ENCODE measurements around the gene ITGA2.
"Not testable (repeated sequence)": the region's sequence is repeated elsewhere in the genome, so short reads cannot be mapped to it uniquely, and the experiment has no call there.

ITGA2 gene

GRCh38 chr5:53095931-53096525, 106.9 kb downstream of the ITGA2 start:
- peak in 2 of 3 experiments; percentile 19 to 37 for DNase-seq (ENCODE audit: low read depth in 2 of 3, low spot score in 2 of 3)

- DNase-seq (ENCODE audit: low read depth in 2 of 3, low spot score in 2 of 3): no peak
Measured at GRCh38 chr5:53099546-53099945, 110.4 kb downstream of the ITGA2 start.

- no peak for DNase-seq (ENCODE audit: low read depth in 2 of 3, low spot score in 2 of 3)
Measured at GRCh38 chr5:53100606-53101005, 111.5 kb downstream of the ITGA2 start.

GRCh38 chr5:53105611-53106300, 116.6 kb downstream of the ITGA2 start:
- DNase-seq (ENCODE audit: low read depth in 2 of 3, low spot score in 2 of 3): no peak

- no peak for DNase-seq (ENCODE audit: low read depth in 2 of 3, low spot score in 2 of 3)
Measured at GRCh38 chr5:53109056-53109442, 119.9 kb downstream of the ITGA2 start.

- DNase-seq (ENCODE audit: low read depth in 2 of 3, low spot score in 2 of 3): peak; percentile 71 to 81 (median 74)
Measured at GRCh38 chr5:53109443-53110127, 120.4 kb downstream of the ITGA2 start, which contains the start of gene MOCS2. Gene MOCS2 (minus strand): TSS chr5:53109757. CDS start chr5:53107174, 2,583 bp downstream.

- no peak for DNase-seq (ENCODE audit: low read depth in 2 of 3, low spot score in 2 of 3)
Measured at GRCh38 chr5:53110156-53110555, 121.0 kb downstream of the ITGA2 start.

- DNase-seq (ENCODE audit: low read depth in 2 of 3, low spot score in 2 of 3): no peak
Measured at GRCh38 chr5:53111139-53111538, 122.0 kb downstream of the ITGA2 start.

GRCh38 chr5:53112307-53112706, 123.2 kb downstream of the ITGA2 start:
- not testable (repeated sequence) for DNase-seq (ENCODE audit: low read depth in 2 of 3, low spot score in 2 of 3)

- no peak for DNase-seq (ENCODE audit: low read depth in 2 of 3, low spot score in 2 of 3)
Measured at GRCh38 chr5:53112909-53113308, 123.8 kb downstream of the ITGA2 start.

- DNase-seq (ENCODE audit: low read depth in 2 of 3, low spot score in 2 of 3): no peak
Measured at GRCh38 chr5:53113947-53114346, 124.8 kb downstream of the ITGA2 start.

- DNase-seq (ENCODE audit: low read depth in 2 of 3, low spot score in 2 of 3): no peak
Measured at GRCh38 chr5:53114988-53115387, 125.8 kb downstream of the ITGA2 start.

- no peak for DNase-seq (ENCODE audit: low read depth in 2 of 3, low spot score in 2 of 3)
Measured at GRCh38 chr5:53116597-53116996, 127.4 kb downstream of the ITGA2 start.

- no peak for DNase-seq (ENCODE audit: low read depth in 2 of 3, low spot score in 2 of 3)
Measured at GRCh38 chr5:53118879-53119278, 129.7 kb downstream of the ITGA2 start.

- DNase-seq (ENCODE audit: low read depth in 2 of 3, low spot score in 2 of 3): no peak
Measured at GRCh38 chr5:53120165-53120564, 131.0 kb downstream of the ITGA2 start.

- no peak for DNase-seq (ENCODE audit: low read depth in 2 of 3, low spot score in 2 of 3)
Measured at GRCh38 chr5:53123702-53124101, 134.6 kb downstream of the ITGA2 start.

- DNase-seq (ENCODE audit: low read depth in 2 of 3, low spot score in 2 of 3): no peak
Measured at GRCh38 chr5:53126521-53126920, 137.4 kb downstream of the ITGA2 start.

- DNase-seq (ENCODE audit: low read depth in 2 of 3, low spot score in 2 of 3): no peak
Measured at GRCh38 chr5:53127107-53127506, 138.0 kb downstream of the ITGA2 start.

- DNase-seq (ENCODE audit: low read depth in 2 of 3, low spot score in 2 of 3): no peak
Measured at GRCh38 chr5:53128481-53128880, 139.3 kb downstream of the ITGA2 start.

- no peak for DNase-seq (ENCODE audit: low read depth in 2 of 3, low spot score in 2 of 3)
Measured at GRCh38 chr5:53130266-53130665, 141.1 kb downstream of the ITGA2 start.

- DNase-seq (ENCODE audit: low read depth in 2 of 3, low spot score in 2 of 3): no peak
Measured at GRCh38 chr5:53133020-53133419, 143.9 kb downstream of the ITGA2 start.
